GM12891 (cell line): ENCODE measurements around the gene TMEM11.

Source experiments
- POLR2A ChIP-seq: IDR thresholded peaks from 2 replicates; pipeline ENCODE4 v1.6.1; 2011; ENCODE audit warnings: low read depth, low read length, control low read depth
- POLR2AphosphoS5 ChIP-seq: IDR thresholded peaks from 2 replicates; pipeline ENCODE4 v1.6.1; 2011; ENCODE audit warnings: low read depth, low read length, control low read depth
- SPI1 ChIP-seq: IDR thresholded peaks from 2 replicates; pipeline ENCODE4 v1.6.1; 2011; ENCODE audit warnings: low read depth, low read length, control low read depth

GRCh38 chr17:21240369-21241055 is 26.6 kb upstream of the TMEM11 start:
- TF ChIP-seq POLR2A: no peak
- no peak for TF ChIP-seq POLR2AphosphoS5
- TF ChIP-seq SPI1: no peak
